GM20000 (cell line): ENCODE results near the gene TOR1B.
"Not testable (repeated sequence)": the region's sequence is repeated elsewhere in the genome, so short reads cannot be mapped to it uniquely, and the experiment has no call there.

Experiments
- DNase-seq: peaks from one replicate; pipeline ENCODE4 v3.0.0; 2012; ENCODE audit warnings: low spot score
- CTCF ChIP-seq: IDR thresholded peaks from 2 replicates; pipeline ENCODE4 v1.5.1; 2012; ENCODE audit warnings: mild to moderate bottlenecking, control low read depth; ENCODE audit errors: extremely low read depth, missing control alignments

TOR1B gene

DNA sequence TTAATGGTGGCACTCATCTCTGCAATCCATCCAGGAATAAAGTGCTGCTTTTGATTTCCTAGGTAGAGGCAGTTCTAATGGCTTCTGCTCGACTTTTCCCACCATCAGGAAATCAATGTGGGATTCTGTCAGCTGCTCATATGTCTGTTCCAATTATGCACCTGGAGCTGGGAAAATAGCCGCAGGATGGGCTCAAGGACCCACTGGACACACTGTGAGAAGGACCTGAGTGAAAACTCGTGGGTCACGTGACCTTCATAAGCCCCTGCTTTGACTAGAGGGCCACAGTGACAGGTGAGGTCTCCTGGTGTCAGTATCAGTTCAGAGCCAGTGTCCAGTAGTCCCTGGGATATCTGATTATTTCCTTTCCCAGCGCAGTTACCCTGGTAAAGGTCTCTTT lies 32.2 kb upstream of the TOR1B start:
- no peak for TF ChIP-seq CTCF
- DNase-seq, result no peak

DNA sequence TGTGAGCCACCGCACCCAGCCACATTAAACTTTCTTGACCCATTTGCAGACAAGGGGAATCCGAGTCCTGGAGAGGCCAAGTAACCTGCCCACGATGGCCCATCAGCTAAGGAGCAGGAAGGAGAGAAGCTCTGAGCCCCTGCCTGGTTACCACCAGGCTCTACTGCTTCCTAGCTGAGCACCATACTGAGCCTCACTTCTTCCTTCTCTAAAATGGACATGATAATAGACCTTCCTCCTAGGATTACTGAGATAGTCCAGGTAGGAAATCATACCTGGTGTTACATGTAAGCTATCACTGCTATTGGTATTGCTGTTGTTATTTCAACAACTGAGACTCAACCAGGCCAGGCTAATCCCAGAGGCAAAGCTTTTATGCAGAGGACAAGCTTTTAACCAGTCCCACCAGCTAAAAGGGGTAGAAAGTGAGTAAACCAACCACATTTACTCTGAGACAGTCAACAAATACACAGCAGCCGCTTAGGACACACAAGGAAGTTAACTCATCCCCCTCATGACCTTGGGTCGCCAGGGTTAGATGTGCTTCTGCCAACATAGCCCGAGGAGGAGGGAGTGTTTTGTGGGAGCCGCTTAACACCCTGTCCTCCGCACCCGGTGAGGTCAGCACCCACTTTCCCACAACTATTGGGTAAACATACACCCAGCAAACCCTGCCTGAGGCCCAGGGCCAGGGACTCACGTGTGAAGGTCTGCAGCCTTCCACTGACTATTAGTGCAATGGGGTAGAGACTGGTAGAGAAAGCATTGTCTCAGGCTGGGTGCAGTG lies 29.5 kb upstream of the TOR1B start:
- DNase-seq, result no peak
- TF ChIP-seq CTCF, result no peak

DNA sequence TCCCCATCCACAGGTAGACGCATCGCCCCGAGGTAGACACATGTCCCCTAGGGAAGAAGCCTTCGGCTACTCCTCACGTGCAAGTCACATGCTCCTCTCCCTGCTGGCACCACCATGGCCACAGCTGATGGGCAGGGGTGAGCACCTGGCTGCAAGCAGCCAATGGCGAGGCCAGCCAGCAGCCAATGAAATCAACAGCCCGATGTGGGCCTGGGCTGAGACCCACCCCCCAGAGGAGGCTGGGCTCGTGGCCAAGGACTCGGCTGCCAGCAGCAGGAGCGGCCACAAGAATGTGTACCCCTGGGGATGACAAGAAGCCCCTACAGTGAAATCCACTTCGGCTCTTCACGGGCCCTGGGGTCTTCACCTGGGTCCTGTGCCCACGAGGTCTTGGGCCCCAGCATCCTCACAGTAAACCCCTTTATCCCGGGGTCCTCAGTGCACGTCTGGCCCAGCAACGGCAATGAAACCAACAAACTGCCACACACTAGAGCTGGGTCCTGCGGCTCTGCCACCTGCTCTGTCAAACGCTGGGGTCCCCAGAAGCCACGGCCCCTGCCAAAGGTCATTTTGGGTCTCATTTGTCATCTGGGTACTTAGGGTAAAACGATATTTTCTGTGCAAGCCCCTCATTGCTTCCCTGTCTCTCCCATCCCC lies 28.1 kb upstream of the TOR1B start:
- no peak for DNase-seq
- TF ChIP-seq CTCF, result no peak

DNA sequence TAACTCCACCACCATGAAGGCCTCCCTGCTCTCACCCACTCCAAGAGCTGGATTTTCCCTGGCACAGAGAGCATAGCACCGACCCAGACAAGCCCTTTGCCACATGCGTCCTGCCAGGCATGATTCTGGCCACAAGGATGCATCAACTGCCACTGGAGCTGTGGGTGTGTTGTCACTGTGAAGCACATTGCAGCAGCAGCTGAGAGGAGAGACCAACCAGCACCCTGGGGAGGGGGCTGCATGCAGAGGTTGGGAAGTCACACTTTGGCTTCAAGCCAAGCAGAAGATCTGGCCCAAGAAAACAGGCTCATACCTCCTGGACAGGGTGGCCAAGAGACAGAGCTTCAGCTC lies 27.6 kb upstream of the TOR1B start:
- TF ChIP-seq CTCF, result no peak
- DNase-seq, result no peak

- not testable (repeated sequence) for DNase-seq
Observed at GRCh38 chr9:129776096-129776495, 26.9 kb upstream of the TOR1B start.

DNA sequence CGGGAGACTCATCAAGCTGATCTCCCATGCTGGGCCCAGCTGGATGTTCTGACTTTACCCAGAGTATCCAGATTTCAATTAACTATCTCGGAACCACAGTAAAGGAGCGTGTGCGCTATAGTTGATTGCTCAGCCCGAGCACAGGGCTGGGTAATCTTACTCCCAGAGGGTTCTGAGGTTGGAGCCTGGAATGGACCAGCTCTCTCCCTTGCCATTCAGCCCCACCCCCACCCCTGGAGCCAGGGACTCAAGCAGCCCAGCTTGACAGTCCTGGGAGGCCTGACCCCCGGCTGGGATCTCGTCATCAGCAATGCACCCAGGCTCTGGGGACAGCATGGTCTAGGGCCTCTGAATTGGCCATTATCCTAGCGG lies 26.4 kb upstream of the TOR1B start:
- no peak for DNase-seq
- no peak for TF ChIP-seq CTCF

- TF ChIP-seq CTCF, result no peak
- no peak for DNase-seq
Observed at GRCh38 chr9:129776938-129777768, 25.8 kb upstream of the TOR1B start.
